IPS-18a (cell line): Measurements from ENCODE around the gene WBP2.
A peak's percentile ranks its signal among the peaks of the same experiment; 100 is the strongest.
"Not testable (repeated sequence)": the region's sequence is repeated elsewhere in the genome, so short reads cannot be mapped to it uniquely, and the experiment has no call there.

Source experiments
- H3K27ac ChIP-seq: one replicate; pipeline ENCODE4 v1.5.1; 2013; ENCODE audit warnings: low read length
- H3K27me3 ChIP-seq: one replicate; pipeline ENCODE4 v1.6.1; 2013; ENCODE audit warnings: mild to moderate bottlenecking, low read length; ENCODE audit not compliant: control insufficient read depth, insufficient read depth
- H3K36me3 ChIP-seq: one replicate; pipeline ENCODE4 v1.6.1; 2013; ENCODE audit warnings: low read depth, low read length; ENCODE audit not compliant: control insufficient read depth
- H3K4me1 ChIP-seq: one replicate; pipeline ENCODE4 v1.6.1; 2013; ENCODE audit warnings: low read depth, low read length; ENCODE audit not compliant: control insufficient read depth
- H3K4me3 ChIP-seq: one replicate; pipeline ENCODE4 v1.5.1; 2013; ENCODE audit warnings: low read length
- H3K9ac ChIP-seq: one replicate; pipeline ENCODE4 v1.6.1; 2013; ENCODE audit warnings: mild to moderate bottlenecking, low read length, moderate library complexity
- H3K9me3 ChIP-seq: one replicate; pipeline ENCODE4 v1.6.1; 2013; ENCODE audit warnings: low read depth, low read length; ENCODE audit not compliant: control insufficient read depth

WBP2 gene

DNA sequence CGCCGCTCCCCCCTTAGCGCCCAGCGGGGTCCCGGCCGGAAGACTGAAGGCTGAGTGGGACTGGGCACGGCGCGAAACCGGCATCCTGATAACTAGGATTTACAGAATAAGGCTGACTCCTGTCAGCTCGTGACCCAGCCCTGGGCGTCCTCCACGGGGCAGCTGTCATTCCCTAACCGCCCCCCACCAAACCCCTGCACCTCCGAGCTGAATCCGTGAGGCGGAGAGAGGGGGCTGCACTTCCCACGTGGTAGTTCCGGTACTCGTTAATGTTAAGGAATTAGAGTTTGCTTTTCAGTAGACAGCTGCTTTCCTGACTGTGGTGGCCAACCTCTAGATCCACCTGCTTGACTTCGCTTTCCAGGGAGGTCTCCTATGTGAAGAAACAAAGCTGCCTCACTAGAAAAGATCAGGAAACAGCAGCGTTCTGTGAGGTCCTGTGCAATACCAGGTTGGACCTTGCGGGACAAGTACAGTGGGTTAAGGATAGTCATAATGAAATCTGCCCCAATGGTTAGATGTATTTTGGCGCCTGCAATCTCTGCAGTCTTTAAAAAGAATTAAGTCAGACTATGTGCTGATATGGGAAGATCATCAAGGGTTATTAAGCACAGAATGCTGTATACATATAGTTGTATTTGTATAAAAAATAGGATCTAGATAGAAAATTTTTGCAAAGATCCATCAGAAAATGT lies 1.1 kb upstream of the WBP2 start:
- Histone ChIP-seq H3K9ac (peak overlapping the region; percentile 87), H3K9me3 (no peaks in the 10 kb centered on the region), H3K36me3 (peaks cover 3% of the 10 kb centered on the region), H3K27me3 (no peaks in the 10 kb centered on the region), H3K4me3 (peak overlapping the region; percentile 79), H3K27ac (peak overlapping the region; percentile 71), H3K4me1 (peaks cover 7% of the 10 kb centered on the region)

DNA sequence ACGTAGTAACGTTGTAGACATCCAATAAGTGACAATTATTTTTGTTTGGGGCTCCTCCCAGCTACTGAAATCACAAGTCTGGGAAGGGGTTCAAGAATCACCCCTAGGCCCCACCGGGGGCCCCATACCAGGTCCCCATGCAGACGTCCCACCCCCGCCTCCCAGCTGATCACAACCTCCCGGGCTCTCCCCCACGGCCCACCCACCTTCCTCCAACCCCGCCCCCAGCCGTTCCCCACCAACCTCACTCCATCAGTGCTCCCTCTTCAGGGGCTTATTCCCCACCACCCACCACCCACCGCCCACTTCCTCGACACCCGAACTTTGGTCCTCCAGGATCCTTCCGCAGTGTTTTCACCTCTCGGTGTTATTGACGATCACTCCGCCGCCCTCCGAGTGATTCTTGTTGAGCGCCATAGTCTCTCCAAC lies 240 bp downstream of the WBP2 start:
- Histone ChIP-seq H3K4me1 (peaks cover 7% of the 10 kb centered on the region), H3K36me3 (peaks cover 4% of the 10 kb centered on the region), H3K4me3 (peak overlapping the region; percentile 79), H3K27me3 (no peaks in the 10 kb centered on the region), H3K9ac (peak overlapping the region; percentile 26), H3K9me3 (no peaks in the 10 kb centered on the region), H3K27ac (no peak overlapping the region)

DNA sequence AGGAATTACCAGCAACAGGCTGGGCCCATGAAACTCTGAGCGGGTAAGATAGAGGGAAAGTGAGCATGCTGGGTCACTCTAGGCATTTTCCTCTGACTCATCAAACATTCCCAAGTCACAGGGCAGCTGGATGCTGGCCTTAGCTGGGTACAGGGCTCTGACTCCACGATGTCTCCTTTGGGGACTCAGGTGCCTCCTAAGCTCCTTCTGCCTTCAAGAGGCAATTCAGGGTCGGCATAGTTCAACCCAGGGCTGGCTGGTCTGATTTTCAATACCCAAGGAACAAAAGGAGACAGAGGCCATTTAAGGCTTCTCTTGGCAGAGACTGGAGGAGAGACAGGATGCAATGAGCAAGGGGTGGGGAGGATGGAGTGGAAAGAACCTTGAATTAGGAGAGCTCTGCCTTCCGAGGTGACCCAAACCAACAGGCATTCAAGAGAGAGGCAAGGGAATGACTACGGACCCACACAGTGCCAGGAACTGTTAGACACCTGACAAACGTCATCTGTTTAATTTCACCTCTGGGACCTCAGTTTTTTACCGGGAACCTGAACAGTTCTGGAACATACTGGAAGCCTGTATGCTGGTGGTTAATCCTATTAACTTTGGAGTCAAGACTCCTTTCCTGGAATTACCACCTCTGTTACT lies 910 bp downstream of the WBP2 start:
- Histone ChIP-seq H3K4me3 (peak overlapping the region; percentile 79), H3K9me3 (no peaks in the 10 kb centered on the region), H3K9ac (peak overlapping the region; percentile 26), H3K4me1 (peaks cover 7% of the 10 kb centered on the region), H3K27ac (no peak overlapping the region), H3K36me3 (peaks cover 5% of the 10 kb centered on the region), H3K27me3 (no peaks in the 10 kb centered on the region)

DNA sequence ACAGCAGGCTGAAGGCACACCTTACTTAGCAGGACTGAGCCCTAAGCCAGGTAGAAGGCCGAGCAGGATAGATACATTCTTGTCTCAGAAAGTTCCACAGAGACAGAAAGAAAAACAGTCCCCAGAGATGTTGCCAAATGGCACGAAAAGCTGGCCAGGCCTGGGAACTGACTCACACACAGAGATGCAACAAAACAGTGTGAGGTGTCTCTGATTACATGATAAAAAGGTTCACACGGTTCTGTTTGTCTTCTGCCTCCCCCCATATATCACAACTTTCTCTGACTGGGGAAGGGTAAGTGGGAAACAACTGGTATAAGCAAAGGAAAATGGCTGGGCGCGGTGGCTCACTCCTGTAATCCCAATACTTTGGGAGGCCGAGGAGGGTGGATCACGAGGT lies 1.7 kb downstream of the WBP2 start:
- no peaks in the 10 kb centered on the region for H3K9me3 ChIP-seq
- peaks cover 8% of the 10 kb centered on the region for H3K36me3 ChIP-seq
- no peak overlapping the region for H3K27ac ChIP-seq
- H3K27me3 ChIP-seq: no peaks in the 10 kb centered on the region
- no peak overlapping the region for H3K4me3 ChIP-seq
- no peak overlapping the region for H3K9ac ChIP-seq
- H3K4me1 ChIP-seq: peaks cover 7% of the 10 kb centered on the region

DNA sequence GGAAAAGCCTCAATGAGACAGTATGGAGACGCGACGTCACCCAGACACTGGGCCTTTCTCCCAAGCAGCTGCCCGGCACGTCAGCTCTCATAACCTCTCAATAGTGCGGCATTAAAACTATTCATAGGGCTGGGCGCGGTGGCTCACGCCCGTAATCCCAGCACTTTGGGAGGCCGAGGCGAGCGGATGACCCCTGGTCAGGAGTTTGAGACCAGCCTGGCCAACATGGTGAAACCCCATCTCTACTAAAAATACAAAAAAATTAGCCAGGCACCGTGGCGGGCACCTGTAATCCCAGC lies 3.5 kb downstream of the WBP2 start:
- not testable (repeated sequence) for H3K4me3 ChIP-seq, H3K27ac ChIP-seq, H3K27me3 ChIP-seq, H3K4me1 ChIP-seq, H3K9me3 ChIP-seq, H3K9ac ChIP-seq
- peaks cover 23% of the 10 kb centered on the region for H3K36me3 ChIP-seq

DNA sequence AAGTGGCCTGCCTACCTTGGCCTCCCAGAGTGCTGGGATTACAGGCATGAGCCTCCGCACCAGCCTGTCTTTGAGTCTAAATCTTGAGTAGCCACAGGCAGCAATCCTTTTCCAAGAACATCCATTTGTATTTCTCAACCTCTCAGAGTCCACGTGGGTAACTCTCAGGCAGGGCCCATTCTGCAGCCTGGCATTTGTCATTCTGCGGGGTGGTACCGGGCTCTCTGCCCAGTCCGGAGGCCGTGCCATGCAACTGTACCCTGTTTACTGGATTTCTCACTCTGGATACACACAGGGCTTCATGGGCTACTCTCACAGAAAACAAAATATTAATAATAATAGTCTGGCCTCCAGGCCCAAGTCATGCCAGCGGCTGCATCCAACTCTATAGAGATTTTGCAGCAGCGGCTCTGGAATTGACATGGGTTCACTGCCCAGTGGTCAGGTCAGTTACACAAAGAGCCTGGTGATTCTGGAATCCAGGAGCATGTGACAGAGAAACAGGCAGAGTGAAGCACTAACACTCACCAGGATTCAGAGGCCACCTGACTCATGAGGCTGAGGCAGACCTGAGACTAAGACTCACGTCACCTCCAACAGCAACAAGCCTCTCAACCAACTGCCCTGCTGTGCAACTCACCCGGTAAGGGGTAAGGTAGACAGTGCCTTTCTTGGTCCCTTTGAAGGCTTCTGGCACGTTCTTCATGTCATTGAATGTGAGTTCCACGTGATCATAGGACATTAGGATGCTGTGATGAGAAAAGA lies 4.0 kb downstream of the WBP2 start:
- peaks cover 26% of the 10 kb centered on the region for H3K36me3 ChIP-seq
- no peak overlapping the region for H3K9ac ChIP-seq
- no peaks in the 10 kb centered on the region for H3K9me3 ChIP-seq
- peaks cover 7% of the 10 kb centered on the region for H3K4me1 ChIP-seq
- H3K4me3 ChIP-seq: no peak overlapping the region
- H3K27me3 ChIP-seq: no peaks in the 10 kb centered on the region
- no peak overlapping the region for H3K27ac ChIP-seq

DNA sequence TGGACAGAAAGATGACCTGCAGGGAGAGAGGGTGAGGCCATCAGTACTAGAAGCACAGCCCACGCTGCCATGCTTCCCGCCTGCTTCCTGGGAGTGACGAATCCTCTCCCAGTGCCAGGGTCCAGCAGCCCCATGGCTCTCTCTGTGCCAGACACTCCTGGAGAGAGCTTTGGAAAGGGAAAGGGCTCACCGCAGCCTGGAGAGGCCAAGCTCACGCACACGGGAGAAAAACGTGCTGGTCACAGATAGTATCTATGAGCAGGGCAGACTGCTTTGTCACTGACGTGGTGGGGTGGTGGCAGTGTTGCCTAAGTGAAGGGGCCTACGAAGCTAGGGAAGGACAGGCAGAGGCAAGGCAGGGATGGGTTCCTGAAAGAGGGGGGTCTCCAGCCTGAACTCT lies 5.4 kb downstream of the WBP2 start:
- Histone ChIP-seq H3K27me3 (no peaks in the 10 kb centered on the region), H3K9ac (no peak overlapping the region), H3K27ac (no peak overlapping the region), H3K36me3 (peaks cover 27% of the 10 kb centered on the region), H3K4me1 (peaks cover 7% of the 10 kb centered on the region), H3K4me3 (no peak overlapping the region), H3K9me3 (no peaks in the 10 kb centered on the region)

DNA sequence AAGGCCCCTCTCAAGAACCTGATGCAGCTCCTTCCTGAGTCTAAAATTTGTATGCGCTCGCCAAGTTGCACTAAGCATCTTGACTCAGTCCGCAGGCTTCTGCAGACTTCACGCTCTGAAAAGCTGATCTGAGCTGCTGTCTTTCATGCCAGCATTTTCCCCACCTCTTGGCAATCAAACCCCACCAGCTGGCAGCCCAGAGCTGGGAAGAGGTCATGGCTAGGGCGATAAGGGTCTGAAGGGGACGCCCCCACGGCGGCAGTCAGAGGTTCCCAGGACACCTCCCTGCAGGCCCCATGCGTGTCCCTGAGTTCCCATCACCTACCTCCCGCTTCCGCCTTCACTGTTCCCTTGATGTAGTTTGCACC lies 5.9 kb downstream of the WBP2 start:
- no peak overlapping the region for H3K9ac ChIP-seq
- no peak overlapping the region for H3K4me3 ChIP-seq
- no peak overlapping the region for H3K27ac ChIP-seq
- peaks cover 27% of the 10 kb centered on the region for H3K36me3 ChIP-seq
- H3K4me1 ChIP-seq: peaks cover 3% of the 10 kb centered on the region
- H3K27me3 ChIP-seq: no peaks in the 10 kb centered on the region
- H3K9me3 ChIP-seq: no peaks in the 10 kb centered on the region

DNA sequence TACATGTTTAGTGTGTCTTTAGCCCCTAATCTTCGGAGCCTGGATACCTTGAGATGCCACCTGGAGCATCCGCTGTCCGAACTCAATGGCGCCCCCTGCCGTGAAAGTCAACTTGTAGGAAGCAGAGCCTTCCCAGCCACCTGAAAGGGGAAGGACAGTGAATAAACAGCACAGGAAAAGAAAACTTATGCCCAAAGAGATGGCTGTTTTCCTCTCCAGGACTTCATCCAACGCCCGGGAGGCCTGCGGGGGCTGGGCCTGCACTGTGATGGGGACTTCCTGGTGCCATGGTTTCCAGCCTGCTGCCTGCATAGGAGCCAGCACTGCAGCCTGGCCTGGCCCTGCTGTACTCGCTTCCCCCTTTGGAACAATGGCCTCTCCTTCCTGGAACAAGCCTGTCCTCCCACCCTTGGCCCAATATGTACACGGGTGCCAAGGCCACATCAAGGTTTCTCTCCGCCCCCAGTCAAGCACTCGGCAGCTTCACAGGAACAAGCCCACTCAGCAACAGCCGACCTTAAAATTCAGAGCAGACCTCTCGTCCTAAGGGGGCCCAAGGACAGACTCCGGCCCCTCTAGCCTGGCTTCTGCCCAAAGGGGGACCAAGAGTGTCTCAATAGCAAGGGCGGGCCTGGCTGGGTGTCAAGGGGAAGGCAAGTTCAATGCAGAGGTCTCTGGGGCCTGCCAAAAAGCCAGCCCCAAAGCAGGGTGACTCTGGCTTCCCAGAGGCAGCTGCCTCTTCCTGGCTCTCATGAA lies 6.4 kb downstream of the WBP2 start:
- Histone ChIP-seq H3K4me1 (no peaks in the 10 kb centered on the region), H3K9ac (no peak overlapping the region), H3K9me3 (no peaks in the 10 kb centered on the region), H3K27ac (no peak overlapping the region), H3K27me3 (no peaks in the 10 kb centered on the region), H3K4me3 (no peak overlapping the region), H3K36me3 (peaks cover 27% of the 10 kb centered on the region)

DNA sequence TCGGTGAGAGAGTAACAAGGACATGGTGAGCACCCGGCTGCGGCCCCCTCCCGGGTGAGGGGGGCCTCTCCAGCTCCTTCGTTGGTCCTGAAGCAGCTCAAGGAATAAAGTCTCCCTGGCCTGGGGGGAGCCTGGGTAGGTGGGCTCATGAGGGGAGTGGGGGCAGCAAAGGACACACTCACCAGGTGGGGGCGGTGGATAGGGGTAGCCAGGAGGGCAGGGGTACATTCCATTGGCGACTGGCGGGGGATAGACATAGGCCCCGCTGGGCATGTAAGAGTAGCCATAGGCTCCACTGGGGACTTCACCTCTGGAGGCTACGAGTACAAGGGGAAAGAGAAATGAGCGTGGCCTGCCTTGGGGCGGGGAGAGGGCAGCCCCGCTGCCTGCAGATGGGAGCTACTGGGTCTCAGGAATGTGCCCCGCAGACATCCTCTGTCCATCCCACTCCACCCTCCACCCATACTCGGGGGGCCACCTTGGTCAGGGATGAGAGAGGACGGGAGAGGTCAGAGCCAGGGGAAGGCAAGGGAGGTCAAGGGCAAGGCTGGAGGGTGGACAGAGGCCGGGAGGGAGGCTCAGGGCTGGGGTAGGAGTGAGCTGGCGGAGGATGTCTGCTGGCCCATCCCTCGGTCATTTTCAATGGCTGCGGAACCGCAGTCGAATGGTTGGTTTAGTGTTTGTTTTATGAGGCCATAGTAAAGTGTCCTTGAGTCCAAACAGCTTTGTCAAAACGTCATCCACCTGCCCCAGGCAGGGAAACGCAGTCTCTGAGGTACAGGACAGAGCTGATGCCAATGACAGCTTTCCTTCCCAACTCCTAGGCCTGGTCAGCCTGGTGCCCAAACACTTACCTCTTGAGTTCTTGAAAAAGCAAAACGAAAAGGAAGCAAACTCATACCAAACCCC lies 7.3 kb downstream of the WBP2 start:
- Histone ChIP-seq H3K36me3 (peaks cover 27% of the 10 kb centered on the region), H3K4me3 (no peak overlapping the region), H3K27ac (no peak overlapping the region), H3K9ac (no peak overlapping the region), H3K27me3 (no peaks in the 10 kb centered on the region), H3K9me3 (no peaks in the 10 kb centered on the region), H3K4me1 (no peaks in the 10 kb centered on the region)
